Psoas muscle (tissue), 8 donors: ENCODE data around the gene GPR26. TPM values are rescaled to one million over a fixed set of nuclear protein-coding genes. Genes with fewer than 3 reads are reported as not detected.

Experiments used
- ATAC-seq, 4 donors: fragments of 200-7000 bp; cut with Tn5 transposase; one replicate each; pipeline ENCODE4 v1.9.1; 2020; ENCODE audit warnings: moderate library complexity in 3 of 4, mild to moderate bottlenecking in 2 of 4
- DNase-seq, 2 donors: peaks; one replicate each; pipeline ENCODE4 v3.0.0-alpha.2; 2020
- H3K27ac ChIP-seq: fragments of 200-600 bp; one replicate; pipeline ENCODE4 v1.8.0; 2022
- H3K27me3 ChIP-seq, 3 donors: fragments of 200-600 bp in 1 of 3; one replicate each; pipeline versions ENCODE4 v1.6.1 to v1.8.0; 2013 to 2022; ENCODE audit warnings: low read length in 2 of 3, mild to moderate bottlenecking in 2 of 3, moderate library complexity in 1 of 3; ENCODE audit not compliant: insufficient read depth in 3 of 3
- H3K36me3 ChIP-seq, 2 donors: fragments of 200-600 bp in 1 of 2; one replicate each; pipeline versions ENCODE4 v1.6.1 to v1.8.0; 2013 to 2022; ENCODE audit warnings: low read depth in 1 of 2, mild to moderate bottlenecking in 1 of 2, moderate library complexity in 1 of 2; ENCODE audit not compliant: insufficient read depth in 1 of 2
- H3K4me1 ChIP-seq: fragments of 200-600 bp; one replicate; pipeline ENCODE4 v1.8.0; 2022
- H3K4me3 ChIP-seq: fragments of 200-600 bp; one replicate; pipeline ENCODE4 v1.8.0; 2022; ENCODE audit warnings: mild to moderate bottlenecking
- H3K9me3 ChIP-seq: fragments of 200-600 bp; one replicate; pipeline ENCODE4 v1.8.0; 2022
- CTCF ChIP-seq: fragments of 200-600 bp; IDR thresholded peaks from one replicate; pipeline ENCODE4 v1.8.0; 2022; ENCODE audit warnings: antibody characterized with exemption
- whole genome bisulfite sequencing, 3 donors: extraction: QIAGEN DNeasy Blood & Tissue Kit; methylation state at CpG; one replicate each; pipeline versions ENCODE4 v1.1.6 to v1.1.7; 2013; 5-methylcytosine and 5-hydroxymethylcytosine counted together
- intact Hi-C, 2 donors: fragments of 100-400 bp; cut with DNase I; formaldehyde crosslinking; loops; one replicate each; pipeline versions ENCODE4 v1.11.0 to v1.14.2; 2022
- polyA plus RNA-seq, 3 donors: library from polyadenylated mRNA; stranded (reverse); fragments of 200-250 nt; gene quantifications; one replicate each; pipeline ENCODE4 v1.2.3, GENCODE V29; 2013
- total RNA-seq, 4 donors: library from RNA; stranded (reverse); fragmentation: NEBNext Ultra II Directional in 2 of 4; extraction: Animal tissue kit (Norgen Biotek cat#: 25700) in 2 of 4; gene quantifications; one replicate each; pipeline versions ENCODE4 v1.2.1 to v1.2.4, GENCODE V29; 2021 to 2023
- donor health status: healthy with polysubstance abuse.
- donor health status: DM: no; HTN: no; CAD: no; lungs with moderate emphysema.
- donor health status: Bipolar disorder and iron deficiency.
- donor health status: healthy.
- donor health status: DM: yes; HTN: yes; CAD: no.
- donor health status: DM: no; HTN: no; CAD: no.
- donor health status: DM: no; HTN: no; CAD: no.
- donor health status: DM: yes; HTN: yes; CAD: no.

The GPR26 gene
- total and polyA plus RNA-seq, 7 donors, result 0.01 TPM; not detected in 6

- Histone ChIP-seq H3K36me3 (no peaks in the 10 kb centered on the region), H3K27ac (no peak overlapping the region), H3K27me3 (no peaks in the 10 kb centered on the region), H3K4me3 (no peak overlapping the region), H3K4me1 (no peaks in the 10 kb centered on the region), H3K9me3 (no peaks in the 10 kb centered on the region)
- DNase-seq, result no peak
- ATAC-seq, result no peak
- TF ChIP-seq CTCF, result no peak
- WGBS, 3 donors, result 68 to 80% (median 68%) methylated on average over 2 of the region's 2 CpGs
- intact Hi-C loops, result no loop called here
These were observed 44.7 kb upstream of the GPR26 start for GRCh38 chr10:123621492-123621891.

GRCh38 chr10:123621916-123622315 lies 44.2 kb upstream of the GPR26 start:
- H3K36me3 ChIP-seq, result no peaks in the 10 kb centered on the region
- ATAC-seq, result no peak
- intact Hi-C loops, result no loop called here
- no peak overlapping the region for H3K27ac ChIP-seq
- TF ChIP-seq CTCF, result no peak
- no peak overlapping the region for H3K4me3 ChIP-seq
- H3K27me3 ChIP-seq, result no peaks in the 10 kb centered on the region
- no peaks in the 10 kb centered on the region for H3K9me3 ChIP-seq
- H3K4me1 ChIP-seq, result no peaks in the 10 kb centered on the region
- WGBS, 3 donors, result 54 to 63% (median 59%) methylated on average over 2 of the region's 2 CpGs
- no peak for DNase-seq

GRCh38 chr10:123622381-123622780 lies 43.8 kb upstream of the GPR26 start:
- no peaks in the 10 kb centered on the region for H3K4me1 ChIP-seq
- no peak for DNase-seq
- H3K36me3 ChIP-seq, result no peaks in the 10 kb centered on the region
- no peak overlapping the region for H3K27ac ChIP-seq
- no peak for TF ChIP-seq CTCF
- no peak overlapping the region for H3K4me3 ChIP-seq
- no peaks in the 10 kb centered on the region for H3K27me3 ChIP-seq
- no peak for ATAC-seq
- no peaks in the 10 kb centered on the region for H3K9me3 ChIP-seq
- intact Hi-C loops, result no loop called here
- 14 to 38% (median 24%) methylated on average over 3 of the region's 3 CpGs for WGBS, 3 donors

- Histone ChIP-seq H3K27ac (no peak overlapping the region), H3K9me3 (peaks cover 8% of the 10 kb centered on the region), H3K4me1 (no peaks in the 10 kb centered on the region), H3K4me3 (no peak overlapping the region), H3K27me3 (no peaks in the 10 kb centered on the region), H3K36me3 (no peaks in the 10 kb centered on the region)
- intact Hi-C loops, result no loop called here
- ATAC-seq (no peak), DNase-seq (no peak)
- WGBS, 3 donors, result 37 to 57% (median 41%) methylated on average over 2 of the region's 2 CpGs
- no peak for TF ChIP-seq CTCF
These were observed 42.1 kb upstream of the GPR26 start for GRCh38 chr10:123624086-123624485.

- no peak for TF ChIP-seq CTCF
- DNase-seq, result no peak
- Histone ChIP-seq H3K36me3 (no peaks in the 10 kb centered on the region), H3K9me3 (peaks cover 8% of the 10 kb centered on the region), H3K27me3 (no peaks in the 10 kb centered on the region), H3K4me1 (no peaks in the 10 kb centered on the region), H3K27ac (no peak overlapping the region), H3K4me3 (no peak overlapping the region)
- no peak for ATAC-seq
- WGBS, 3 donors, result 85 to 92% (median 89%) methylated on average over 3 of the region's 3 CpGs
- intact Hi-C loops, result no loop called here
These were observed 33.0 kb upstream of the GPR26 start for GRCh38 chr10:123633106-123633505.
